H9 (cell line): Measurements from ENCODE around the gene TIMM10B. TPM values are rescaled to one million over a fixed set of nuclear protein-coding genes. Genes with fewer than 3 reads are reported as not detected.

Experiments
- DNase-seq: peaks from one replicate; pipeline ENCODE4 v3.0.0-alpha.2; 2017
- H2AFZ ChIP-seq: one replicate; pipeline ENCODE4 v1.6.1; 2013; ENCODE audit warnings: mild to moderate bottlenecking, low read length, control low read depth, moderate library complexity
- H2AK5ac ChIP-seq: 2 replicates; pipeline ENCODE4 v1.6.1; 2013; ENCODE audit warnings: low read length, control low read depth, mixed read lengths; ENCODE audit not compliant: insufficient read length
- H2BK120ac ChIP-seq: one replicate; pipeline ENCODE4 v1.6.1; 2013; ENCODE audit warnings: low read depth, mild to moderate bottlenecking, low read length, control low read depth, inconsistent platforms; ENCODE audit not compliant: poor library complexity, severe bottlenecking
- H2BK12ac ChIP-seq: 2 replicates; pipeline ENCODE4 v1.6.1; 2013; ENCODE audit warnings: low read length, control low read depth, mixed read lengths, low read depth; ENCODE audit not compliant: insufficient read length
- H2BK15ac ChIP-seq: 2 replicates; pipeline ENCODE4 v1.6.1; 2013; ENCODE audit warnings: low read depth, low read length, control low read depth
- H2BK20ac ChIP-seq: one replicate; pipeline ENCODE4 v1.6.1; 2013; ENCODE audit warnings: low read depth, mild to moderate bottlenecking, low read length, control low read depth, inconsistent platforms; ENCODE audit not compliant: poor library complexity, severe bottlenecking
- H2BK5ac ChIP-seq: 2 replicates; pipeline ENCODE4 v1.6.1; 2013; ENCODE audit warnings: low read length, control low read depth, mixed read lengths; ENCODE audit not compliant: insufficient read length
- H3K14ac ChIP-seq: 2 replicates; pipeline ENCODE4 v1.6.1; 2013; ENCODE audit warnings: low read length, control low read depth; ENCODE audit not compliant: insufficient read depth
- H3K18ac ChIP-seq: 2 replicates; pipeline ENCODE4 v1.6.1; 2013; ENCODE audit warnings: low read depth, mild to moderate bottlenecking, mixed read lengths, low read length, control low read depth; ENCODE audit not compliant: insufficient read length
- H3K23ac ChIP-seq: 2 replicates; pipeline ENCODE4 v1.6.1; 2013; ENCODE audit warnings: low read length, control low read depth, mixed read lengths, low read depth; ENCODE audit not compliant: insufficient read length
- H3K23me2 ChIP-seq: 2 replicates; pipeline ENCODE4 v1.6.1; 2013; ENCODE audit warnings: low read depth, mild to moderate bottlenecking, mixed read lengths, low read length, control low read depth; ENCODE audit not compliant: insufficient read length, poor library complexity, severe bottlenecking
- H3K27ac ChIP-seq: 2 replicates; pipeline ENCODE4 v1.5.1; 2013; ENCODE audit warnings: low read length, control low read depth, mixed read lengths, low read depth; ENCODE audit not compliant: insufficient read length
- H3K27me3 ChIP-seq: 2 replicates; pipeline ENCODE4 v1.6.1; 2013; ENCODE audit warnings: low read length, control low read depth, inconsistent platforms; ENCODE audit not compliant: insufficient read depth
- H3K4ac ChIP-seq: 2 replicates; pipeline ENCODE4 v1.6.1; 2013; ENCODE audit warnings: low read depth, mild to moderate bottlenecking, control low read depth, inconsistent platforms, low read length, moderate library complexity
- H3K4me1 ChIP-seq: 2 replicates; pipeline ENCODE4 v1.6.1; 2013; ENCODE audit warnings: low read length, control low read depth, inconsistent platforms; ENCODE audit not compliant: insufficient read depth
- H3K4me2 ChIP-seq: 2 replicates; pipeline ENCODE4 v1.6.1; 2013; ENCODE audit warnings: low read length, control low read depth, mixed read lengths; ENCODE audit not compliant: insufficient read length, insufficient read depth
- H3K56ac ChIP-seq: 2 replicates; pipeline ENCODE4 v1.6.1; 2013; ENCODE audit warnings: low read depth, mild to moderate bottlenecking, mixed read lengths, low read length, control low read depth; ENCODE audit not compliant: insufficient read length
- H3K79me1 ChIP-seq: 2 replicates; pipeline ENCODE4 v1.6.1; 2013; ENCODE audit warnings: low read depth, mild to moderate bottlenecking, moderate library complexity, low read length, control low read depth, inconsistent platforms; ENCODE audit not compliant: insufficient read depth, poor library complexity, severe bottlenecking
- H3K79me2 ChIP-seq: 2 replicates; pipeline ENCODE4 v1.6.1; 2013; ENCODE audit warnings: low read length, control low read depth, inconsistent platforms; ENCODE audit not compliant: insufficient read depth
- H3K9ac ChIP-seq: 2 replicates; pipeline ENCODE4 v1.6.1; 2013; ENCODE audit warnings: low read length, control low read depth, mixed read lengths; ENCODE audit not compliant: insufficient read length; ENCODE audit errors: extremely low read depth
- H3K9me3 ChIP-seq: one replicate; pipeline ENCODE4 v1.6.1; 2013; ENCODE audit warnings: low read depth, low read length, inconsistent platforms; ENCODE audit not compliant: control insufficient read depth
- H3T11ph ChIP-seq: one replicate; pipeline ENCODE4 v1.6.1; 2013; ENCODE audit warnings: mild to moderate bottlenecking, low read length, control low read depth, inconsistent platforms
- H4K20me1 ChIP-seq: one replicate; pipeline ENCODE4 v1.6.1; 2013; ENCODE audit not compliant: control insufficient read depth, insufficient read length, insufficient read depth
- H4K5ac ChIP-seq: 2 replicates; pipeline ENCODE4 v1.6.1; 2013; ENCODE audit warnings: low read depth, mild to moderate bottlenecking, mixed read lengths, low read length, control low read depth; ENCODE audit not compliant: insufficient read length
- H4K8ac ChIP-seq: replicated peaks from 2 replicates; pipeline ENCODE4 v1.6.1; 2013; ENCODE audit warnings: low read length, control low read depth, mixed read lengths, low read depth; ENCODE audit not compliant: insufficient read length
- H4K91ac ChIP-seq: 2 replicates; pipeline ENCODE4 v1.6.1; 2013; ENCODE audit warnings: low read depth, mild to moderate bottlenecking, moderate library complexity, mixed read lengths, low read length, control low read depth; ENCODE audit not compliant: insufficient read length
- H3K27ac Mint-ChIP-seq, 3 experiments: 2 replicates in 2 of 3; 3 replicates in 1 of 3; pipeline ENCODE4 v1.8.0; 2020 to 2021; ENCODE audit warnings: mixed read lengths in 3 of 3, mild to moderate bottlenecking in 1 of 3, moderate library complexity in 1 of 3
- H3K27me3 Mint-ChIP-seq: 2 replicates; pipeline ENCODE4 v1.8.0; 2021; ENCODE audit warnings: low read depth, mild to moderate bottlenecking, moderate library complexity, mixed read lengths
- H3K36me3 Mint-ChIP-seq, 3 experiments: 2 replicates in 2 of 3; 3 replicates in 1 of 3; pipeline ENCODE4 v1.8.0; 2020 to 2021; ENCODE audit warnings: low read depth in 3 of 3, mixed read lengths in 3 of 3; ENCODE audit not compliant: insufficient read depth in 1 of 3
- H3K4me1 Mint-ChIP-seq, 2 experiments: 2 replicates each; pipeline ENCODE4 v1.8.0; 2020; ENCODE audit warnings: mixed read lengths in 2 of 2
- H3K4me3 Mint-ChIP-seq, 2 experiments: 2 replicates in 1 of 2; 3 replicates in 1 of 2; pipeline ENCODE4 v1.8.0; 2020 to 2021; ENCODE audit warnings: mild to moderate bottlenecking in 2 of 2, mixed read lengths in 2 of 2, moderate library complexity in 1 of 2
- H3K9me3 Mint-ChIP-seq, 2 experiments: 2 replicates in 1 of 2; 3 replicates in 1 of 2; pipeline ENCODE4 v1.8.0; 2020; ENCODE audit warnings: mild to moderate bottlenecking in 2 of 2, mixed read lengths in 2 of 2, moderate library complexity in 1 of 2
- WGBS: extraction: QIAGEN DNeasy Blood & Tissue Kit; methylation state at CpG from one replicate; pipeline ENCODE4 v1.1.7; 2013; ENCODE audit warnings: missing lambda C conversion rate, low lambda C conversion rate, mixed read lengths; ENCODE audit not compliant: insufficient read length; ENCODE audit errors: extremely low coverage; 5-methylcytosine and 5-hydroxymethylcytosine counted together
- total RNA-seq: library from RNA; stranded (reverse); gene quantifications from 2 replicates; pipeline ENCODE4 v1.2.1, GENCODE V29; 2021
- TF ChIP-seq, protein P1 (sequence below): fragments of 200-600 bp; sonication (generic); conservative IDR thresholded peaks from 3 replicates; pipeline ENCODE4 v1.8.0; 2021; ENCODE audit warnings: antibody characterized with exemption, mild to moderate bottlenecking

TIMM10B gene
- total RNA-seq, 1 experiment from 2014 or later: 49.9 TPM

DNA sequence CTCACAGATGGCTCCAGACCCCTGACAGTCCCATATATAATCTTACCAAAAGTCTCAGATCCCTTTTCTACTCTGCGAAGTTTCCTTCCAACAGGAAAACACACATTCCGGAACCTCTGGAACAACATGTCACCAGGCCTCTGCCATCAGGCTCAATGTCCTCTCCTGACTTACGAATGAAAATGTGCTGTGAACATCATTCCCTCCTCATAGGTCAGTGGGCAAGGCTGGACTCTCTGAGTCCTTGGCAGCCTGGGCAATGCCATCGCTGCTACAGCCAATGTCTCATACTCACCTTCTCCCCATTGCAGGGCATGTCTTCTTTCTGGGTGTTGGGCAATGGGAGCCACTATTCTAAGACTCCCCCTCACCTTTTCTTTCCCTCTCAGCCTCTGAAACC is 38.9 kb upstream of the TIMM10B start:
- no peak overlapping the region for H3K9ac ChIP-seq
- H3K23me2 ChIP-seq: no peaks in the 10 kb centered on the region
- no peak for DNase-seq
- no peak overlapping the region for H2BK5ac ChIP-seq
- no peak overlapping the region for H2AFZ ChIP-seq
- TF ChIP-seq, protein P1, sequence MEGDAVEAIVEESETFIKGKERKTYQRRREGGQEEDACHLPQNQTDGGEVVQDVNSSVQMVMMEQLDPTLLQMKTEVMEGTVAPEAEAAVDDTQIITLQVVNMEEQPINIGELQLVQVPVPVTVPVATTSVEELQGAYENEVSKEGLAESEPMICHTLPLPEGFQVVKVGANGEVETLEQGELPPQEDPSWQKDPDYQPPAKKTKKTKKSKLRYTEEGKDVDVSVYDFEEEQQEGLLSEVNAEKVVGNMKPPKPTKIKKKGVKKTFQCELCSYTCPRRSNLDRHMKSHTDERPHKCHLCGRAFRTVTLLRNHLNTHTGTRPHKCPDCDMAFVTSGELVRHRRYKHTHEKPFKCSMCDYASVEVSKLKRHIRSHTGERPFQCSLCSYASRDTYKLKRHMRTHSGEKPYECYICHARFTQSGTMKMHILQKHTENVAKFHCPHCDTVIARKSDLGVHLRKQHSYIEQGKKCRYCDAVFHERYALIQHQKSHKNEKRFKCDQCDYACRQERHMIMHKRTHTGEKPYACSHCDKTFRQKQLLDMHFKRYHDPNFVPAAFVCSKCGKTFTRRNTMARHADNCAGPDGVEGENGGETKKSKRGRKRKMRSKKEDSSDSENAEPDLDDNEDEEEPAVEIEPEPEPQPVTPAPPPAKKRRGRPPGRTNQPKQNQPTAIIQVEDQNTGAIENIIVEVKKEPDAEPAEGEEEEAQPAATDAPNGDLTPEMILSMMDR: no peak
- no peak overlapping the region for H3K27ac ChIP-seq
- H3K79me1 ChIP-seq: no peaks in the 10 kb centered on the region
- no peak overlapping the region for H4K8ac ChIP-seq
- H3K4me1 ChIP-seq: no peaks in the 10 kb centered on the region
- no peaks in the 10 kb centered on the region for H3K27me3 Mint-ChIP-seq
- no peak overlapping the region for H2BK12ac ChIP-seq
- H4K5ac ChIP-seq: no peak overlapping the region
- no CpG with 5 or more reads among the region's 4 CpGs for WGBS
- H2BK20ac ChIP-seq: no peak overlapping the region
- no peaks in the 10 kb centered on the region for H3K9me3 Mint-ChIP-seq
- H2AK5ac ChIP-seq: no peak overlapping the region
- no peak overlapping the region for H2BK120ac ChIP-seq
- no peak overlapping the region for H3K4ac ChIP-seq
- no peak overlapping the region for H3K23ac ChIP-seq
- no peak overlapping the region for H4K91ac ChIP-seq
- no peak overlapping the region for H3K56ac ChIP-seq
- no peak overlapping the region for H2BK15ac ChIP-seq
- H3K79me2 ChIP-seq: no peaks in the 10 kb centered on the region
- no peak overlapping the region for H3T11ph ChIP-seq
- no peak overlapping the region for H3K27ac Mint-ChIP-seq
- peaks cover 0 to 3% of the 10 kb centered on the region in 2 experiments; a peak in 1 of 4 replicates for H3K4me1 Mint-ChIP-seq
- no peak overlapping the region for H3K18ac ChIP-seq
- no peaks in the 10 kb centered on the region for H3K36me3 Mint-ChIP-seq
- no peak overlapping the region for H3K4me2 ChIP-seq
- H3K4me3 Mint-ChIP-seq: no peak overlapping the region
- H3K9me3 ChIP-seq: no peaks in the 10 kb centered on the region
- H4K20me1 ChIP-seq: no peaks in the 10 kb centered on the region
- H3K27me3 ChIP-seq: no peaks in the 10 kb centered on the region
- no peak overlapping the region for H3K14ac ChIP-seq
